H9 (cell line): Measurements from ENCODE around the gene ERC1. TPM values are rescaled to one million over a fixed set of nuclear protein-coding genes. Genes with fewer than 3 reads are reported as not detected.

Source experiments
- DNase-seq: peaks from one replicate; pipeline ENCODE4 v3.0.0-alpha.2; 2017
- H2AFZ ChIP-seq: one replicate; pipeline ENCODE4 v1.6.1; 2013; ENCODE audit warnings: mild to moderate bottlenecking, low read length, control low read depth, moderate library complexity
- H2AK5ac ChIP-seq: 2 replicates; pipeline ENCODE4 v1.6.1; 2013; ENCODE audit warnings: low read length, control low read depth, mixed read lengths; ENCODE audit not compliant: insufficient read length
- H2BK120ac ChIP-seq: one replicate; pipeline ENCODE4 v1.6.1; 2013; ENCODE audit warnings: low read depth, mild to moderate bottlenecking, low read length, control low read depth, inconsistent platforms; ENCODE audit not compliant: poor library complexity, severe bottlenecking
- H2BK12ac ChIP-seq: 2 replicates; pipeline ENCODE4 v1.6.1; 2013; ENCODE audit warnings: low read length, control low read depth, mixed read lengths, low read depth; ENCODE audit not compliant: insufficient read length
- H2BK15ac ChIP-seq: 2 replicates; pipeline ENCODE4 v1.6.1; 2013; ENCODE audit warnings: low read depth, low read length, control low read depth
- H2BK20ac ChIP-seq: one replicate; pipeline ENCODE4 v1.6.1; 2013; ENCODE audit warnings: low read depth, mild to moderate bottlenecking, low read length, control low read depth, inconsistent platforms; ENCODE audit not compliant: poor library complexity, severe bottlenecking
- H2BK5ac ChIP-seq: 2 replicates; pipeline ENCODE4 v1.6.1; 2013; ENCODE audit warnings: low read length, control low read depth, mixed read lengths; ENCODE audit not compliant: insufficient read length
- H3K14ac ChIP-seq: 2 replicates; pipeline ENCODE4 v1.6.1; 2013; ENCODE audit warnings: low read length, control low read depth; ENCODE audit not compliant: insufficient read depth
- H3K18ac ChIP-seq: 2 replicates; pipeline ENCODE4 v1.6.1; 2013; ENCODE audit warnings: low read depth, mild to moderate bottlenecking, mixed read lengths, low read length, control low read depth; ENCODE audit not compliant: insufficient read length
- H3K23ac ChIP-seq: 2 replicates; pipeline ENCODE4 v1.6.1; 2013; ENCODE audit warnings: low read length, control low read depth, mixed read lengths, low read depth; ENCODE audit not compliant: insufficient read length
- H3K23me2 ChIP-seq: 2 replicates; pipeline ENCODE4 v1.6.1; 2013; ENCODE audit warnings: low read depth, mild to moderate bottlenecking, mixed read lengths, low read length, control low read depth; ENCODE audit not compliant: insufficient read length, poor library complexity, severe bottlenecking
- H3K27ac ChIP-seq: 2 replicates; pipeline ENCODE4 v1.5.1; 2013; ENCODE audit warnings: low read length, control low read depth, mixed read lengths, low read depth; ENCODE audit not compliant: insufficient read length
- H3K27me3 ChIP-seq: 2 replicates; pipeline ENCODE4 v1.6.1; 2013; ENCODE audit warnings: low read length, control low read depth, inconsistent platforms; ENCODE audit not compliant: insufficient read depth
- H3K4ac ChIP-seq: 2 replicates; pipeline ENCODE4 v1.6.1; 2013; ENCODE audit warnings: low read depth, mild to moderate bottlenecking, control low read depth, inconsistent platforms, low read length, moderate library complexity
- H3K4me1 ChIP-seq: 2 replicates; pipeline ENCODE4 v1.6.1; 2013; ENCODE audit warnings: low read length, control low read depth, inconsistent platforms; ENCODE audit not compliant: insufficient read depth
- H3K4me2 ChIP-seq: 2 replicates; pipeline ENCODE4 v1.6.1; 2013; ENCODE audit warnings: low read length, control low read depth, mixed read lengths; ENCODE audit not compliant: insufficient read length, insufficient read depth
- H3K56ac ChIP-seq: 2 replicates; pipeline ENCODE4 v1.6.1; 2013; ENCODE audit warnings: low read depth, mild to moderate bottlenecking, mixed read lengths, low read length, control low read depth; ENCODE audit not compliant: insufficient read length
- H3K79me1 ChIP-seq: 2 replicates; pipeline ENCODE4 v1.6.1; 2013; ENCODE audit warnings: low read depth, mild to moderate bottlenecking, moderate library complexity, low read length, control low read depth, inconsistent platforms; ENCODE audit not compliant: insufficient read depth, poor library complexity, severe bottlenecking
- H3K79me2 ChIP-seq: 2 replicates; pipeline ENCODE4 v1.6.1; 2013; ENCODE audit warnings: low read length, control low read depth, inconsistent platforms; ENCODE audit not compliant: insufficient read depth
- H3K9ac ChIP-seq: 2 replicates; pipeline ENCODE4 v1.6.1; 2013; ENCODE audit warnings: low read length, control low read depth, mixed read lengths; ENCODE audit not compliant: insufficient read length; ENCODE audit errors: extremely low read depth
- H3K9me3 ChIP-seq: one replicate; pipeline ENCODE4 v1.6.1; 2013; ENCODE audit warnings: low read depth, low read length, inconsistent platforms; ENCODE audit not compliant: control insufficient read depth
- H3T11ph ChIP-seq: one replicate; pipeline ENCODE4 v1.6.1; 2013; ENCODE audit warnings: mild to moderate bottlenecking, low read length, control low read depth, inconsistent platforms
- H4K20me1 ChIP-seq: one replicate; pipeline ENCODE4 v1.6.1; 2013; ENCODE audit not compliant: control insufficient read depth, insufficient read length, insufficient read depth
- H4K5ac ChIP-seq: 2 replicates; pipeline ENCODE4 v1.6.1; 2013; ENCODE audit warnings: low read depth, mild to moderate bottlenecking, mixed read lengths, low read length, control low read depth; ENCODE audit not compliant: insufficient read length
- H4K8ac ChIP-seq: replicated peaks from 2 replicates; pipeline ENCODE4 v1.6.1; 2013; ENCODE audit warnings: low read length, control low read depth, mixed read lengths, low read depth; ENCODE audit not compliant: insufficient read length
- H4K91ac ChIP-seq: 2 replicates; pipeline ENCODE4 v1.6.1; 2013; ENCODE audit warnings: low read depth, mild to moderate bottlenecking, moderate library complexity, mixed read lengths, low read length, control low read depth; ENCODE audit not compliant: insufficient read length
- H3K27ac Mint-ChIP-seq, 3 experiments: 2 replicates in 2 of 3; 3 replicates in 1 of 3; pipeline ENCODE4 v1.8.0; 2020 to 2021; ENCODE audit warnings: mixed read lengths in 3 of 3, mild to moderate bottlenecking in 1 of 3, moderate library complexity in 1 of 3
- H3K27me3 Mint-ChIP-seq: 2 replicates; pipeline ENCODE4 v1.8.0; 2021; ENCODE audit warnings: low read depth, mild to moderate bottlenecking, moderate library complexity, mixed read lengths
- H3K36me3 Mint-ChIP-seq, 3 experiments: 2 replicates in 2 of 3; 3 replicates in 1 of 3; pipeline ENCODE4 v1.8.0; 2020 to 2021; ENCODE audit warnings: low read depth in 3 of 3, mixed read lengths in 3 of 3; ENCODE audit not compliant: insufficient read depth in 1 of 3
- H3K4me1 Mint-ChIP-seq, 2 experiments: 2 replicates each; pipeline ENCODE4 v1.8.0; 2020; ENCODE audit warnings: mixed read lengths in 2 of 2
- H3K4me3 Mint-ChIP-seq, 2 experiments: 2 replicates in 1 of 2; 3 replicates in 1 of 2; pipeline ENCODE4 v1.8.0; 2020 to 2021; ENCODE audit warnings: mild to moderate bottlenecking in 2 of 2, mixed read lengths in 2 of 2, moderate library complexity in 1 of 2
- H3K9me3 Mint-ChIP-seq, 2 experiments: 2 replicates in 1 of 2; 3 replicates in 1 of 2; pipeline ENCODE4 v1.8.0; 2020; ENCODE audit warnings: mild to moderate bottlenecking in 2 of 2, mixed read lengths in 2 of 2, moderate library complexity in 1 of 2
- CTCF ChIP-seq: fragments of 200-600 bp; sonication (generic); conservative IDR thresholded peaks from 3 replicates; pipeline ENCODE4 v1.8.0; 2021; ENCODE audit warnings: antibody characterized with exemption, mild to moderate bottlenecking
- WGBS: extraction: QIAGEN DNeasy Blood & Tissue Kit; methylation state at CpG from one replicate; pipeline ENCODE4 v1.1.7; 2013; ENCODE audit warnings: missing lambda C conversion rate, low lambda C conversion rate, mixed read lengths; ENCODE audit not compliant: insufficient read length; ENCODE audit errors: extremely low coverage; 5-methylcytosine and 5-hydroxymethylcytosine counted together
- total RNA-seq: library from RNA; stranded (reverse); gene quantifications from 2 replicates; pipeline ENCODE4 v1.2.1, GENCODE V29; 2021

The ERC1 gene
- total RNA-seq, 1 experiment from 2014 or later: 51.2 TPM

GRCh38 chr12:1102115-1102514 is 111.1 kb downstream of the ERC1 start:
- H2BK5ac ChIP-seq: no peak overlapping the region
- WGBS: no CpG with 5 or more reads among the region's 2 CpGs
- DNase-seq: no peak
- no peak overlapping the region for H3K4ac ChIP-seq
- no peaks in the 10 kb centered on the region for H3K79me1 ChIP-seq
- no peak overlapping the region for H3K23ac ChIP-seq
- no peak overlapping the region for H3K14ac ChIP-seq
- no peak overlapping the region for H2AK5ac ChIP-seq
- no peak overlapping the region for H3K9ac ChIP-seq
- TF ChIP-seq CTCF: no peak
- no peak overlapping the region for H3K4me2 ChIP-seq
- no peak overlapping the region for H3K27ac ChIP-seq
- no peak overlapping the region for H3K18ac ChIP-seq
- H2BK15ac ChIP-seq: no peak overlapping the region
- H4K91ac ChIP-seq: no peak overlapping the region
- Mint-ChIP-seq H3K9me3 (no peaks in the 10 kb centered on the region), H3K4me3 (no peak overlapping the region), H3K36me3 (peaks cover 0 to 3% (median 2%) of the 10 kb centered on the region in 3 experiments; a peak in 1 of 7 replicates), H3K4me1 (peaks cover 30 to 44% of the 10 kb centered on the region in 2 experiments), H3K27ac (no peak overlapping the region), H3K27me3 (no peaks in the 10 kb centered on the region)
- H2BK12ac ChIP-seq: no peak overlapping the region
- no peak overlapping the region for H3K56ac ChIP-seq
- H4K20me1 ChIP-seq: no peaks in the 10 kb centered on the region
- no peak overlapping the region for H2BK120ac ChIP-seq
- no peak overlapping the region for H3T11ph ChIP-seq
- no peaks in the 10 kb centered on the region for H3K9me3 ChIP-seq
- H3K27me3 ChIP-seq: no peaks in the 10 kb centered on the region
- H2BK20ac ChIP-seq: no peak overlapping the region
- H2AFZ ChIP-seq: no peak overlapping the region
- no peaks in the 10 kb centered on the region for H3K23me2 ChIP-seq
- H4K5ac ChIP-seq: no peak overlapping the region
- no peaks in the 10 kb centered on the region for H3K79me2 ChIP-seq
- no peak overlapping the region for H4K8ac ChIP-seq
- no peaks in the 10 kb centered on the region for H3K4me1 ChIP-seq
